ENCODE data around the gene PLCD4.
A peak's percentile ranks its signal among the peaks of the same experiment; 100 is the strongest.

PLCD4 gene

DNA sequence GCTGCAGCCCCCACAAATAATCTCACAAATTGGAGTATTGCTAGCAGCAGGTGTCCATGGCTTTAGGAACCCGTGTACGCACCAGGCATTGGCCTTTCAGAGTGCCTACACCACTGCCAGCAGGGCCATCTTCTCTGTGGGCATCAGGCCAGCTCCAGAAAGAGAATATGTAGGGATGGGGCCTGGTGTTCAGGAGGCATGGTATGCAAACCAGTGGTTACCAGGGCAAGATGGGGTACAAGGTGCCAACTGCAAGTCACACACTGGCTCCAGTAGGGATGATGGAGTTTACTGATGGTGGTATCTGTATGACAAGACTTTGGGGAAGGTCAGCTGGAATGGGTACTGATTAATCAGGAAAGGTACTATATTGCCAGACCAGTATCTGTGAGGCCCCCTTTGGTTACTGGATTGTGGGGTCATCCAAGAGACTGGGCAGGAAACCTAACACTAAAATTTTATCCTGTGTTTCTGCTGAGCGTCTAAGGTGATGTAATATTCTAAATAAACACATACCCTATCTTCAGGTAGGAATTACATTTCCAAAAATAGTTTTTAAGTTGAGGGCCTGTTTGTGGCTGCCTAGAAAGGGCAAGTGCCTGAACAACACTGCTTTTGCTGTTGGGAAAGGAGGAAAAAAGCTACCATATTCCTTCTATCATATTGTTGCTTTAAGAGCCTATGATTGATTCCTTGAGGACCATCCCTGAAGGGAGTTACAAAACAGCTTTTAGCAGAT, 30.0 kb upstream of the PLCD4 start:
- no peak for DNase-seq (ENCODE audit: insufficient read length)
- FAIRE-seq, result no peak
- TF ChIP-seq TAF1 (IDR thresholded peaks at IDR 0.05; ENCODE audit: borderline replicate concordance, low read depth, low read length) (no peak), POLR2A (IDR thresholded peaks at IDR 0.05; ENCODE audit: low read depth, low read length) (peak; percentile 29; the same call in 1 of the 2 replicates), POLR2AphosphoS5 (IDR thresholded peaks at IDR 0.05; ENCODE audit: low read depth, low read length) (0 out of 2 replicates have a peak, but pooled peaks have one; percentile 16)

DNA sequence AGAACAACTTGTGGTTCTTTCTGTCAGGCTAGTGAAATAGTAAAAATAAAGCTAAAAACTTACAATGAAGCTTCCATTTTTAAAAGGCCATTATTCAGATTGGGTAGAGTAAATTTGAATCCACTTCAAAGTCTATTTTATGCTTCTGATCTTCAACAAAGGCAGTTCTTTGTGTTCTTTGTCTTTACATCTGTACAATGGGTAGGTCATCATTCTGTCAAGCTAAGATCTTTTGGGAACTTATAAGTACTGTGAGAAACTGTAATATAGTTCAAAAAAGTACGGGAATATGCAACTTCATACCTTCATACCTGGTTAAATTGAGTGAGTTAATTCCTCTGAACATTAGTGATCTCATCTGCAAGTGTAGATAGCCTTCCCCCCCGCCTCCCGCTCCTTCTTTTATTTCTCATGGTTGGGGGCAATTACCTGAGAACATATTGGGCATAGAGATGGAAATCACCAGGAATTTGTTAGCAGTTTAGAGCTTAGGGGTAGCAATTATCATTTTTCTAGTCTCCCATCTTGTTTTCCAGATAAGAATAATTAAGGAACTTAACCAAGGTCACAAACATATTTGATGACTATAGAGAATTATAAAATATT, 29.3 kb upstream of the PLCD4 start:
- DNase-seq (ENCODE audit: insufficient read length) (no peak), FAIRE-seq (no peak)
- TF ChIP-seq POLR2AphosphoS5 (IDR thresholded peaks at IDR 0.05; ENCODE audit: low read depth, low read length), result no peak
- no peak for TF ChIP-seq TAF1 (IDR thresholded peaks at IDR 0.05; ENCODE audit: borderline replicate concordance, low read depth, low read length)
- TF ChIP-seq POLR2A (IDR thresholded peaks at IDR 0.05; ENCODE audit: low read depth, low read length), result no peak

DNA sequence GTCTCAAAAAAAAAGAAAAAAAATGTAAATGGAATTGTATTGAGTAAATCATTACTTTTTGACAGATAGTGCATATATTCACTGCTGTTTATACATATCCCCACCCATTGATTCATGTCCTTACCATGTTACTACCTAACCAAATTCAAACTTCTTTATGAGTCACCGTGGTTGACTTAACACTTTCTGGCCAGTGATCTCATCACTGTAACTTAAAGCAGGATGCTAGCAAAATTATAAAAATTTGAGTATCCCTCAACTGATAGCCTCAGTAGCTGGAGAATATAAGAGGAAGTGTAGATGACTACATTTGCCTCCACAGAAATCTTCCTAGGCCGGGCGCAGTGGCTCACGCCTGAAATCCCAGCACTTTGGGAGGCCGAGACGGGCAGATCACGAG, 25.6 kb upstream of the PLCD4 start:
- TF ChIP-seq TAF1 (IDR thresholded peaks at IDR 0.05; ENCODE audit: borderline replicate concordance, low read depth, low read length), result no peak
- DNase-seq (ENCODE audit: insufficient read length) (no peak), FAIRE-seq (no peak)

DNA sequence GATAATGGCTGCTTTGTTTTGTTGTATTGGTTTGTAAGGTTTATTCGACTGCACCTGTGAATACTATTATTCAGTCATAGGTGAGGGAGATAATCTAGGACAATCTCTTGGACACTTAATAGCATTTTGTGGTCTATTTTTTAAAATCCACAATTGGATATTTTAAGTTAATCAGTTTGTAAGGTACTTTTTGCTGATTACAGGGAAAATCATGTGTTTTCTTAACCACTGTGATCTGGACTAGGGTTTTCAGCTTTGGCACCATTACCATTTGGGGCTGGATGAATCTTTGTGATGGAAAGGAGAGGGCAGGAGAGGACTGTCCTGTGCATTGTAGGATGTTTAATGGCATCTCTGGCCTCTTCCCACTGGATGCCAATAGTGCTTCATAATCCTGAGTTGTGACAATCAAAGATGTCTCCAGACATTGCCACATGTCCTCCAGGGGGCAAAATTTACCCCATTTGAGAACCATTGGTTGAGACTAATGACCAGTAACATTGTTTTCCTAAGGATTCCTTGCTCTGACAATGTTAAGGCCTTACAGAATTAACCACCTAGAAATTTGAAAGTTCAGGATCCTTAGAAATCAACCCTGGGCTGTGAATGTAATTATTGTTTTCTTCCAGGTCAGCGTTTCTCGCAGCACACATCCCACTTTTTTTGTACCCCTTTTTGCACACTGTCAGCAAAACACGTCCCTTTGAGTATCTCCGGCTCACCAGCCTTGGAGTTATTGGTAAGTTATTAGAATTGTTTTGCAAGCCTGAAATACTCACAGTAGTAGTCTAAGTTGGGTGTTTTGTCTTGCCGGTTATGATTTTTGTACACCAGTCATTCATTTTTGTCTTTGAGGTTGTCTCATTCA, 23.5 kb upstream of the PLCD4 start:
- FAIRE-seq (peak; percentile 67), DNase-seq (ENCODE audit: insufficient read length) (no peak)
- TF ChIP-seq POLR2AphosphoS5 (IDR thresholded peaks at IDR 0.05; ENCODE audit: low read depth, low read length), result no peak
- no peak for TF ChIP-seq TAF1 (IDR thresholded peaks at IDR 0.05; ENCODE audit: borderline replicate concordance, low read depth, low read length)
- TF ChIP-seq POLR2A (IDR thresholded peaks at IDR 0.05; ENCODE audit: low read depth, low read length), result no peak

DNA sequence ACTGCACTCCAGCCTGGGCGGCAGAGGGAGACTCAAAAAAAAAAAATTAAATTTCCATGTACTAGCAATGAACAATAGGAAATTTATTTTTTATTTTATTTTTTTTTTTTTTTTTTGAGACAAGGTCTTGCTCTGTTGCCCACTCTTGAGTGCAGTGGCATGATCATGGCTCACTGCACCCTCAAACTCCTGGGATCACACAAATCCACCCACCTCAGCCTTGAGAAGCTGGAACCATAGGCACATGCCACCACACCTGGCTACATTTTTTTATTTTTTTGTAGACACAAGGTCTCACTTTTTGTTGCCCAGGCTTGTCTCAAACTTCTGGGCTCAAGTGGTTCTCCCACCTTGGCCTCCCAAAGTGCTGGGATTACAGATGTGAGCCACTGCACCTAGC, 22.2 kb upstream of the PLCD4 start:
- DNase-seq (ENCODE audit: insufficient read length) (no peak), FAIRE-seq (no peak)
- TF ChIP-seq POLR2A (IDR thresholded peaks at IDR 0.05; ENCODE audit: low read depth, low read length) (no peak), TAF1 (IDR thresholded peaks at IDR 0.05; ENCODE audit: borderline replicate concordance, low read depth, low read length) (no peak), POLR2AphosphoS5 (IDR thresholded peaks at IDR 0.05; ENCODE audit: low read depth, low read length) (no peak)

DNA sequence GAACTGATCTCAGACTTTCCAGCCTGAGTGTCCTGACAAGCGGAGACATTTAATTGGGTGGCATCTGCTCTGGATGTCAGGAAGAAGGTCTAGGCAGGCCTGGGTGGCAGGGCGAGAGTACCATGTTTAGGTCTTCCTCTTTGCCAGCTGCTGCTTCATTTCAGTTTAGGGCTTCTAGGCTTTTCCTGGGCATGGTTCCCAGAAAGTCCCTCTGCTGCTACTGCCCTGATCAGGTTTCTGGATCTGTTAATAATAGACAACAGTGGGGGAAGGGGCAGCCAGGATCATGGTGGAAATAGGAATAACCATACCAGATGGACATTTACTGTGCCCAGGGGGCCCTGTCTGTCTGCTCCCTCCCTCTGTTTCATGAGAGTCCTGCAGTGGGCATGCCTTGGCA, 2.3 kb upstream of the PLCD4 start:
- DNase-seq (ENCODE audit: insufficient read length) (no peak), FAIRE-seq (no peak)
- no peak for TF ChIP-seq POLR2A (IDR thresholded peaks at IDR 0.05; ENCODE audit: low read depth, low read length)
- no peak for TF ChIP-seq TAF1 (IDR thresholded peaks at IDR 0.05; ENCODE audit: borderline replicate concordance, low read depth, low read length)
- no peak for TF ChIP-seq POLR2AphosphoS5 (IDR thresholded peaks at IDR 0.05; ENCODE audit: low read depth, low read length)

DNA sequence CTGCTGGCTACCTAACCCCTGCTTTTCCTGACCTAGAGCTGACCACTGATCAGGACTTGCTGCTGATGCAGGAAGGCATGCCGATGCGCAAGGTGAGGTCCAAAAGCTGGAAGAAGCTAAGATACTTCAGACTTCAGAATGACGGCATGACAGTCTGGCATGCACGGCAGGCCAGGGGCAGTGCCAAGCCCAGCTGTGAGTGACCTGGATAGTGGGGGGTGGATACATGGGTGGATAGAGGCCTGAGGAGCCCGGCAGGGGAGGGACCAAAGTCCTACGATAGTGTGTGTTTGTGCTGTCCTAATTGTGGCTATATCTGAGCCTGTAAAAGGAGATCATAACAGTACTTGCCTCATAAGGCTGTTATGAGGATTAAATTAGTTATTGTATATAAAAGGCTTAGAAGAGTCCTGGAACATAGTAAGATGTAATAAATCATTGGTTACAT, 8.2 kb downstream of the PLCD4 start:
- DNase-seq (ENCODE audit: insufficient read length), result no peak
- no peak for FAIRE-seq
- TF ChIP-seq TAF1 (IDR thresholded peaks at IDR 0.05; ENCODE audit: borderline replicate concordance, low read depth, low read length) (no peak), POLR2AphosphoS5 (IDR thresholded peaks at IDR 0.05; ENCODE audit: low read depth, low read length) (no peak), POLR2A (IDR thresholded peaks at IDR 0.05; ENCODE audit: low read depth, low read length) (no peak)

DNA sequence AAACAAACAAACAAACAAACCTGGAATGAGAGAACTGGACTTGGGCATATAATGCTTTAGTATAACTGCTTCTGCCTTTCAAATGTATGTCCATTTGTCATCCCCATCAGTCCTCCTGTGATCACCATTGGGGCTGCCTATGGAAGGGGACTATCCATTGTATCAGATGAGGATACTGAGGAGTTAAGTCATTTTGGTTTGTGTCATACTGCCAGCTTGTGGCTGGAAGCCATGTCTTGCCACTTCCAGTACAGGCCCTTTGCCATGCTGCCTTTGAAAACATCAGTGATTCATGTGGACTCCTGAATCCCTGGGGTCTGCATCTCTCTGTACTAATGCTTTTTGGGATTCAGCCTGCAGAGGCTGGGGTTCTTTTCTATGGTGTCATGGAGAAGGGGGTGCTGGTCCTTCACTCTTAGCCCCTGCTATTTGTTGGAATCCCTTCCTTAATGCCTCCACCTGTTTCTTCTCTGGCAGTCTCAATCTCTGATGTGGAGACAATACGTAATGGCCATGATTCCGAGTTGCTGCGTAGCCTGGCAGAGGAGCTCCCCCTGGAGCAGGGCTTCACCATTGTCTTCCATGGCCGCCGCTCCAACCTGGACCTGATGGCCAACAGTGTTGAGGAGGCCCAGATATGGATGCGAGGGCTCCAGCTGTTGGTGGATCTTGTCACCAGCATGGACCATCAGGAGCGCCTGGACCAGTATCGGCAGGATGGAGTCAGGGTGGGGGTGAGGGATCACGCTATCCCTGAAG, 10.6 kb downstream of the PLCD4 start:
- TF ChIP-seq POLR2AphosphoS5 (IDR thresholded peaks at IDR 0.05; ENCODE audit: low read depth, low read length) (no peak), TAF1 (IDR thresholded peaks at IDR 0.05; ENCODE audit: borderline replicate concordance, low read depth, low read length) (no peak), POLR2A (IDR thresholded peaks at IDR 0.05; ENCODE audit: low read depth, low read length) (no peak)
- DNase-seq (ENCODE audit: insufficient read length) (no peak), FAIRE-seq (no peak)

DNA sequence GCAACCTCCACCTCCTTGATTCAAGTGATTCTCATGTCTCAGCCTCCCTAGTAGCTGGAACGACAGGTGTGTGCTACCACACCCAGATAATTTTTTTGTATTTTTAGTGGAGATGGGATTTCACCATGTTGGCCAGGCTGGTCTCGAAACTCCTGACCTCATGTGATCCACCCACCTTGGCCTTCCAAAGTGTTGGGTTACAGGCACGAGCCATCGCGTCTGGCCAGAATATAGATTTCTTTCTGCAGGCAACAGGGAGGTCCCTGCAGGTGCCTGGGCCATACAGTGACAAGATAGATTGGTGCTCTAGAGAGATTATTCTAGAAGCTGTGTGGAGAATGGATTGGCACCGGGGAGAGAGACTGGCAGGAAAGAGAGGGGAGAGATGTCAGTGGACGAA, 13.3 kb downstream of the PLCD4 start:
- no peak for FAIRE-seq
- no peak for DNase-seq (ENCODE audit: insufficient read length)
- TF ChIP-seq POLR2A (IDR thresholded peaks at IDR 0.05; ENCODE audit: low read depth, low read length) (no peak), POLR2AphosphoS5 (IDR thresholded peaks at IDR 0.05; ENCODE audit: low read depth, low read length) (no peak), TAF1 (IDR thresholded peaks at IDR 0.05; ENCODE audit: borderline replicate concordance, low read depth, low read length) (no peak)

DNA sequence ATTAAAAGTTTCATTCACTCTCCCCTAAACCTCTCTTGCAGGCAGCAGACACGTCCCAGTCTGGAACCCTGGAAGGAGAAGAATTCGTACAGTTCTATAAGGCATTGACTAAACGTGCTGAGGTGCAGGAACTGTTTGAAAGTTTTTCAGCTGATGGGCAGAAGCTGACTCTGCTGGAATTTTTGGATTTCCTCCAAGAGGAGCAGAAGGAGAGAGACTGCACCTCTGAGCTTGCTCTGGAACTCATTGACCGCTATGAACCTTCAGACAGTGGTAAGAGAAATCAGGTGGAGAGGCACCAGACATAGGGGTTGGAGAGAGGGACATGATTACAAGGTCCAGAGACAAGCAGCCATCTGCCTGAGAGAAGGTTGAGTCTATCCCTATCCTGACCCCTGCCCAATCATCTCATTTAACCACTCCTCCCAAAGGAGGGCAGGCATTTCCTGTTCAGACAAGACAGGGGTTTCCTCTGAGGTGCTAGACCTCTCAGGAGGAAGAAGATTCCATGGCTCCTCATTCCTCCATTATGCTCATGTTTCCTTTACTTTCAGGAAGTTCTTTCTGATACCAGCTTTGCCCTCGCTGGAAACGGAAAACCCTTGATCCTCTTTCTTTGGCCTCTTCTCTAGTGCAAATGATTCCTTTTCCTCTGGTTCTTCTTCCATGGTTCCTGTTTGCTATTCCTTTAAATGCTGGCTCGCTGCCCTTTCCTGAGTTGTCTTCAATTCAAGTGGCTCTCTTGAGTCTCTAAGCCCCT, 15.1 kb downstream of the PLCD4 start:
- FAIRE-seq, result no peak
- TF ChIP-seq POLR2AphosphoS5 (IDR thresholded peaks at IDR 0.05; ENCODE audit: low read depth, low read length), result no peak
- DNase-seq (ENCODE audit: insufficient read length), result no peak

DNA sequence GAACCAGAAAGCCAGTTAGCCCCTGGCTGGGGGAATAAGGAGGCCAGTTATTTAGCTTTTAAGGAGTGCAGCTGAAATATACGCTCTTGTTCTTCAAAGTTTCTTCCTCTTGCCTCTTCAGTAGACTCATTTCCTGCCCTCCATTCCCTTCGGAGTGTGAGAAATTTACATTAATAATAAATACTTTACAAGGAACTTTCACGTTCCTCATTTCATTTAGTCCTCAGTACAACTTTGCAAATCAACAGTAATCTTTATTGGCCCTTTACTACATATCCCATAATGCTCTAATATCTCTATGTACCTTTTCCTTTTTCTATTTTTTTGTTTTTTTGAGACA, 15.6 kb downstream of the PLCD4 start:
- DNase-seq (ENCODE audit: insufficient read length), result no peak
- FAIRE-seq, result no peak
- TF ChIP-seq POLR2AphosphoS5 (IDR thresholded peaks at IDR 0.05; ENCODE audit: low read depth, low read length) (no peak), POLR2A (IDR thresholded peaks at IDR 0.05; ENCODE audit: low read depth, low read length) (no peak), TAF1 (IDR thresholded peaks at IDR 0.05; ENCODE audit: borderline replicate concordance, low read depth, low read length) (no peak)

Data from GM12892 (cell line).